Coronary artery (tissue), 2 donors: ENCODE data around the gene CDPF1.

Experiments used
- DNase-seq: peaks from one replicate; pipeline ENCODE4 v3.0.0-alpha.2; 2017; ENCODE audit warnings: low spot score
- H3K27ac ChIP-seq, 2 donors: fragments of 200-600 bp; sonication (generic); one replicate each; pipeline ENCODE4 v1.5.1; 2016 to 2019
- H3K4me3 ChIP-seq: fragments of 200-600 bp; sonication (generic); 2 replicates; pipeline ENCODE4 v1.5.1; 2016; ENCODE audit warnings: mild to moderate bottlenecking, moderate library complexity
- CTCF ChIP-seq: fragments of 200-600 bp; sonication (generic); IDR thresholded peaks from one replicate; pipeline ENCODE4 v1.5.1; 2019; ENCODE audit warnings: antibody characterized with exemption

CDPF1 gene

GRCh38 chr22:46293577-46294260 is 43.6 kb upstream of the CDPF1 start:
- H3K27ac ChIP-seq = peak overlapping the region in 1 of 2 donors; percentile 60
- DNase-seq = no peak
- no peak overlapping the region for H3K4me3 ChIP-seq
- no peak for TF ChIP-seq CTCF

DNA sequence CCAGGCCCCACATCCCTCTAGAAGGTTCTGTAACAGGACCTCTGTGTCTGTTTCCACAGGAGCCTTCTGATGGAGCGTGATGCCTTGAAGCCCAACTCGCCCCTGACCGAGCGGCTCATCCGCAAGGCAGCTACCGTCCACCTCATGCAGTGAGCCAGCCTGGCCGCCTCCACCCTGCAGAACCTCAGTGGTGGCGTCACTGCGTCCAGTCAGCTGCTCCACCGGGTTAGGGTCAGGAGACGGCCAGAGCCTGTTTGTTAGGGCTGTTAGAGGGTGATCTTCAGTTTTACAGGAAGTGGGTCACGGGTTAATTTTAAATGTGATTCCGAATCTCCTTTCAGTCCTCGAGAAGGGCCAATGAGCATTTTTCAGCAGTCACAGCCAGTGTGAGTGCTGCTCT is 42.6 kb upstream of the CDPF1 start:
- TF ChIP-seq CTCF = no peak
- DNase-seq = no peak
- Histone ChIP-seq H3K4me3 (no peak overlapping the region), H3K27ac (peak overlapping the region in 1 of 2 donors; percentile 49)

DNA sequence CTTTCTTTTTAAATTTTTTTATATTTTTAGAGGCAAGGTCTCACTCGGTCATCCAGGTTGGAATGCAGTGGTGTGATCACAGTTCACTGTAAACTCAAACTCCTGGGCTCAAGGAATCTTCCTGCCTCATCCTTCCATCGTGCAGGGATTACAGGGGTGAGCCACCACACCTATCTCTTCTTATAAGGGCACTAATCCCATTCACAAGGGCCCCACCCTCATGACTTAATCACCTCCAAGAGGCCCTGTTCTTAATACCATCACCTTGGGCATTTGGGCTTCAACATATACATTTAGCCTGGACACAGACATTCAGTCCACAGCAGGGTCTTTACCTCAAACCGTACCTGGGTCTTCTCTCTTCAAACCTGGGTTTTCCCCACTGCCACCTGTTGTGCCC is 42.1 kb upstream of the CDPF1 start:
- no peak for TF ChIP-seq CTCF
- Histone ChIP-seq H3K27ac (peak overlapping the region in 1 of 2 donors; percentile 49), H3K4me3 (no peak overlapping the region)
- no peak for DNase-seq

DNA sequence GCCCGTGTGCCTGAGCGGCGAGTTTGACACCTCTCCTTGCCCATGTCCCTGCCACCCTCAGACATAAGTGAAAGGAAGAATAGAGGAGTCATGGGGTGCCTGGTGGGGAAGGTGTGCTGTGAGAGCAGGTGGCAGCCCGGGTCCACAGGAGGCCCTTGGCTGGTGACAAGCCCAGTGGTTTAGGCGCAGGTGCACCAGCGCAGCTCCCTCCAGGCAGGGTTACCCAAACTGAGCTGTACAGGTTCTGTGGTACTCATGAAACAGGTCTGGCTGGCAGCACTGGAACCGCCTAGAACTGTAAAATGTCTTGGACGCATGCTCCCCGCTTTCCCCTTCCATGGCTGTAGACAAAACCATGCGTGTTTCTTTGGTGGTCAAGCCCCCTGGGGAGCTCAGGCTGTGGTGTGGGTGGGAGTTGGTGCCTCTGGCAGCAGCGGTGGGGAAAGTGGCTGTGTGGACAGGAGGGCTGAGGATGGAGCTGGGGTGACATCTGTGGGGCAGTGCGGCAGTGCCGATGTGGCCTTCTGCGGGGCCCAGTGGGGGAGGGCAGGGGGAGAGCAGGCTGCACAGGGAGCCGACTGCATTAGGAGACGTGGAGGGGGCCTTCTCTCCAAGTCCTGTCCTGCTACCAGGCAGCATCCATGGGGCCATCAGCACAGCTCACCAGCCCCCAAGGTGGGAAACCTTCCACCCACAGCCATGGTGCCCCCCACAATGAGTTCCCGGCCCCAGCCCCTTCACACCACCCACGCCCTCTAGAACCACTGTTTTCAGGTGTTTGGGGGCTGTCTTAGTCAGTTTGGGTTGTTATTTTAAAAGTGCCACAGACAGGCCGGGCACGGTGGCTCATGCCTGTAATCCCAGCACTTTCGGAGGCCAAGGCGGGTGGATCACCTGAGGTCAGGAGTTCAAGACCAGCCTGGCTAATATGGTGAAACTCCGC is 41.0 kb upstream of the CDPF1 start:
- no peak for TF ChIP-seq CTCF
- H3K4me3 ChIP-seq = no peak overlapping the region
- H3K27ac ChIP-seq = no peak overlapping the region
- no peak for DNase-seq

DNA sequence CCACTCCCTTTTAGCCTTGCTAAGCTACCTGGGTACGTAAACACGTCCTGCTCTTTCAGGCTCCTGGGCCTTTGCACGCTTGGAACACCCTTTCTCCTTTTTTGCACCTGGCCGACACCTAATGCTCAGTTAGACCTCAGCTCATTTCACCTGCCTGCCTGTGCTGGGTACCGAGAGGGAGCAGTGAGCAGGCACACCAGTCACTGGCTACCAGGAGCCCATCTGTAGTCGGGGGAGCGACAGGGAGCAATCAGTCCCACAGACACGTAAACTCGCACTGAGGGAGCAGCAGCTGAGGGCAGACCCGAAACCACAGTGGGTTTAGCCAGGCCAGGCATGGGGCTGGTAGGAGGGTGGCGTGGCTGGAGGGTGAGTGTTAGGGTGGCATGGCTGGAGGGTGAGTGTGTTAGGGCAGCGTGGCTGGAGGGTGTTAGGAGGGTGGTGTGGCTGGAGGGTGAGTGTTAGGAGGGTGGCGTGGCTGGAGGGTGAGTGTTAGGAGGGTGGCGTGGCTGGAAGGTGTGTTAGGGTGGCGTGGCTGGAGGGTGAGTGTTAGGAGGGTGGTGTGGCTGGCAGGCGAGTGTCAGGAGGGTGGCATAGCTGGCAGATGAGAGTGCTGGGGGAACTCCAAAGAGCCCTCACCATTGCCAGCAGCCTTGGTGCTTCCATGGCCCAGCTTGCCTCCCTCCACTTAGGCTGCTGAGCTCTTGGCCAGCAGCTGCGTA is 40.2 kb upstream of the CDPF1 start:
- H3K4me3 ChIP-seq = no peak overlapping the region
- no peak for DNase-seq
- no peak for TF ChIP-seq CTCF
- H3K27ac ChIP-seq = no peak overlapping the region

DNA sequence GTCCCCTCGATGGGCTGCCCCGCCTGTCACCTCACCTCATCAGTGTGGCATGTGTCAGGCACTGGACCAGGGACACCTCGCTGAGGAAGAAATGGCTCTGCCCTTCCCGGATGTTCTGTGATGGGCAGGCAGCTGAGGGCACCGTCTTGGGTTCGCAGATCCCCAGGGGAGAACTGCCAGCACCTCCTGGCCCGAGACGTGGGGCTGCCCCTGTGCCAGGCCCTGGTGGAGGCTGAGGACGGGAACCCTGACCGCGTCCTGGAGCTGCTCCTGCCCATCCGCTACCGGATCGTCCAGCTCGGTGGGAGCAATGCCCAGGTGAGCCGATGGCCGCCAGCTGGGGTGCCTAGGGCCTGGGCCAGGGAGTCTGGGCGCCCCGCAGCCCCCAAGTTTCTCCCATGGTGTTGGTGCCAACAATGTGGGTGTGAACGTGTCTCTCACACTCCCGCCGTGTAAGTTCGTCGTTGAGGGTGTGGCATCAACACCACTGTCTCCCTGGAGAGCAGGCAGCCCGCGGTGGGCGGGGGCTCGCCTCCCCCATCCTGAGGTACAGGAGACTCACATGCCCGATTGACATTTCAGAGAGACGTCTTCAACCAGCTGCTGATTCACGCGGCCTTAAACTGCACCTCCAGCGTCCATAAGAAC is 39.3 kb upstream of the CDPF1 start:
- Histone ChIP-seq H3K4me3 (no peak overlapping the region), H3K27ac (no peak overlapping the region)
- no peak for TF ChIP-seq CTCF
- no peak for DNase-seq
